Skin epidermis (tissue), 12 donors: ENCODE measurements around the gene AFM.
A peak's percentile ranks its signal among the peaks of the same experiment; 100 is the strongest.
"Not testable (repeated sequence)": the region's sequence is repeated elsewhere in the genome, so short reads cannot be mapped to it uniquely, and the experiment has no call there.

Experiments used
- H3K27ac ChIP-seq, 21 experiments: fragments of 200-600 bp; sonication (generic) in 11 of 21; one replicate each; pipeline ENCODE4 v1.5.0; 2020; ENCODE audit warnings: mild to moderate bottlenecking in 3 of 21, inconsistent platforms in 2 of 21, moderate library complexity in 2 of 21
- H3K4me3 ChIP-seq, 7 experiments: fragments of 200-600 bp; sonication (generic) in 2 of 7; one replicate each; pipeline ENCODE4 v1.5.0; 2020; ENCODE audit warnings: inconsistent platforms in 2 of 7, mild to moderate bottlenecking in 2 of 7, moderate library complexity in 1 of 7

Gene AFM

GRCh38 chr4:73487233-73487632, 5.7 kb downstream of the AFM start:
- no peak overlapping the region for H3K27ac ChIP-seq
- H3K4me3 ChIP-seq, result no peak overlapping the region

GRCh38 chr4:73499996-73500765, 18.6 kb downstream of the AFM start:
- H3K4me3 ChIP-seq, result no peak overlapping the region

DNA sequence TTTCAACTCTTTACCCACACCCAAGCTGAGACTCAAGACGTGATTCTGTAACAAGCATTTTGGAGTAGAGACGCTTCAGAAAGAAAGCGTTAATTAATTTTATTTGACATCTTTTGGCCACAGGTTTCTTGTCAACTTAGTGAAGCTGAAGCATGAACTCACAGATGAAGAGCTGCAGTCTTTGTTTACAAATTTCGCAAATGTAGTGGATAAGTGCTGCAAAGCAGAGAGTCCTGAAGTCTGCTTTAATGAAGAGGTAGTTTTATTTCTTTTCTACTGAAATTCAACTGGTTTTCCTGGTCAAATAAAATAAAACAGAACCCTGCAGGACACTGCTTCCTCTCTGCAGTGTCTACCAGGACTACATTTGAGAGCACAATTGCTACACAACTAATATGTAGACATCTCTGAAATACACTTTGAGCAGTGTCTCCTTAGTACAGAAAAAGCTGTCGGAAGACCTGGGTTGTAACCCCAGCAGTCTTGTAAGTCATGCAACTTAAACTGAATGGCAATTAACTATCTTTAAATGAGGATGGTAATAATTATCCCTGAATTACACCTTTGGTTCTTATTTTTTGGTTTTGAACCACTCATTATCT, 20.2 kb downstream of the AFM start:
- H3K4me3 ChIP-seq, result no peak overlapping the region
- H3K27ac ChIP-seq, result no peak overlapping the region

More at GRCh38 chr4:73499996-73500765, 18.6 kb downstream of the AFM start:
- H3K27ac ChIP-seq, result peak overlapping the region in 1 of 21 experiments; percentile 31

DNA sequence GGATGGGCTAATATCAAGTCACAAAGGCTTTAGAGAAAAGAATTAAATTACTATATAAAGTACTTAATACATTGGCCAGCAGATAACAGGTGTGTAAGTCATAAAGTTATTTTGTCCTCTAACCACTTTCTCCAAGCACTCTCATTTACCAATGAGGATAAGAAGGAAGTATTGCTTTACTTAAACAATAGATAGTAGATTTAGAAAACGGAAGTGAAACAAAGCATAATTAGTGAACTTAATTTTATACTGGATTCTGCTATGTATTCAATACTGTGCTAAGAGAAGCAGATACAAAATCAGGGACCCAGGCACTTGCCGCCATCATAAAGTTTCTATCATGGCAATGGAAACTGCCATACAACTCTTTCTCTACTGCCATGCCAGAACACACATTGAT, 24.0 kb downstream of the AFM start:
- no peak overlapping the region for H3K4me3 ChIP-seq
- no peak overlapping the region for H3K27ac ChIP-seq

GRCh38 chr4:73507541-73507940, 26.0 kb downstream of the AFM start:
- Histone ChIP-seq H3K27ac (no peak overlapping the region), H3K4me3 (no peak overlapping the region)

GRCh38 chr4:73508651-73509050, 27.1 kb downstream of the AFM start:
- H3K27ac ChIP-seq, result no peak overlapping the region
- H3K4me3 ChIP-seq, result no peak overlapping the region

DNA sequence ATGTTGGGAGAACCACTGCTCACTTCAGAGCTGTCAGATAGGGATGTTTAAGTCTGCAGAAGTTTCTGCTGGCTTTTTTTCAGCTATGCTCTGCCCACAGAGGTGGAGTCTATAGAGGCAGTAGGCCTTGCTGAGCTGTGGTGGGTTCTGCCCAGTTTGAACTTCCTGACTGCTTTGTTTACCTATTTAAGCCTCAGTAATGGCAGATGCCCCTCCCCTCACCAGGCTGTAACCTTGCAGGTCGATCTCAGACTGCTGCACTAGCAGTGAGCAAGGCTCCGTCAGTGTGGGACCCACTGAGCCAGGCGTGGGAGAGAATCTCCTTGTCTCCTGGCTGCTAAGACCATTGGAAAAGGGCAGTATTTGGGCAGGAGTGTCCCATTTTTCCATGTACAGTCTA, 36.8 kb downstream of the AFM start:
- Histone ChIP-seq H3K27ac (no peak overlapping the region), H3K4me3 (no peak overlapping the region)

DNA sequence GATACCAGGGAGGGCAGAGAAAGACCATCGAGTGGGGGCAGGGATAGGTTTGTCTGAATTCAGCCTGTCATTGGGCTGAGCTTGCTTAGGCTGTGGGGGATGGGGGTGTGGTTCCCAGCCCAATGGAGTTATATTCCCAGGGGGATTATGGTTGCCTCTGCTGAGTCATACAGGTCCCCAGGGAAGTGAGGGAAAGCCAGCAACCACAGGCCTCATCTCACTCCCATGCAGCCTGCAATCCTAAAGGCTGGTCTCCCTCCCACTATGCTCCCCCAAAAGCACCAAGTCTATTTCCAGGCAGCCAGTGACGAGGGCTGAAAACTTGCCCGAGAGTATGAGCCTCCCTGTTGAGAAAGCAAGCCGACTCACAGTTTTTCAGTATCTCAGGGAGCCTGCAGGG, 39.3 kb downstream of the AFM start:
- Histone ChIP-seq H3K27ac (no peak overlapping the region), H3K4me3 (no peak overlapping the region)

- Histone ChIP-seq H3K27ac (no peak overlapping the region), H3K4me3 (no peak overlapping the region)
Observed at GRCh38 chr4:73523126-73523525, 41.6 kb downstream of the AFM start.

DNA sequence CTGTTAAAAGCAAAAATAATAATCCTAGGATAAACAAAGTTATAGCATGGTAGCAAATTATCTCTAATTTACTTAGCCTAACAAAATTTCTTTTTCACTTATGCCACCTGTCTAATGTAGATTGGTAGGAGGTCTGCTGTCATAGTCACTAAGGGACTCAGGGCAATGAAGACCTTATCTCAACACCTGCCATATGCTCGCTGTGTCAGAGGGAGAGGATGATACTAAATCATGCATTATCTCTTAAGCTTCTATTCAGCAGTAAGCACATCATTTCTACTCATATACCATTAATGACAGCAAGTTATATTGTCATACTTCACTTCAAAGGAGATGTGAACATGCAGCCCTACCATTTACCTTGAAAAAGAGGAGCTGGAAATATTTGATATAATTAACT, 44.1 kb downstream of the AFM start:
- Histone ChIP-seq H3K4me3 (no peak overlapping the region), H3K27ac (no peak overlapping the region)

DNA sequence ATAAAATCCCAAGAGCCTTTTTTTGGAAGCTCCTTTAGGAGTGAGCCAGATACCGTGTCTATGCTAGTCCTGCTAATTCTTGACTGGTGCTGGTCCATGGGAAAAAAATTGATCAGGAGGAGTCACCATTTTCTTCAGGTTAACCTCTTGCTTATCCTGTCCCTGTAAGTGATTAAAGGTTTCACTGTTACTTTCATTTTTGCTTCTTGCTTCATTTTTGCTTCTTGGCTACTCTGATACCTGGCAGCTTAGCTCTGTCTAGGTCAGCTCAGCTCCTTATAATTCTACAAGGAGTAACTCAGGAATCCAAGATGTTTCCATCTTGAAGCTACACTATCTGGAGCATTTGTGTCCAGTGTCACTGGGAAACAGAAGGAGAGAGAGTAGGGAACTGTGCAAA, 45.7 kb downstream of the AFM start:
- Histone ChIP-seq H3K4me3 (no peak overlapping the region), H3K27ac (no peak overlapping the region)

GRCh38 chr4:73528171-73528570, 46.6 kb downstream of the AFM start:
- Histone ChIP-seq H3K4me3 (no peak overlapping the region), H3K27ac (no peak overlapping the region)

DNA sequence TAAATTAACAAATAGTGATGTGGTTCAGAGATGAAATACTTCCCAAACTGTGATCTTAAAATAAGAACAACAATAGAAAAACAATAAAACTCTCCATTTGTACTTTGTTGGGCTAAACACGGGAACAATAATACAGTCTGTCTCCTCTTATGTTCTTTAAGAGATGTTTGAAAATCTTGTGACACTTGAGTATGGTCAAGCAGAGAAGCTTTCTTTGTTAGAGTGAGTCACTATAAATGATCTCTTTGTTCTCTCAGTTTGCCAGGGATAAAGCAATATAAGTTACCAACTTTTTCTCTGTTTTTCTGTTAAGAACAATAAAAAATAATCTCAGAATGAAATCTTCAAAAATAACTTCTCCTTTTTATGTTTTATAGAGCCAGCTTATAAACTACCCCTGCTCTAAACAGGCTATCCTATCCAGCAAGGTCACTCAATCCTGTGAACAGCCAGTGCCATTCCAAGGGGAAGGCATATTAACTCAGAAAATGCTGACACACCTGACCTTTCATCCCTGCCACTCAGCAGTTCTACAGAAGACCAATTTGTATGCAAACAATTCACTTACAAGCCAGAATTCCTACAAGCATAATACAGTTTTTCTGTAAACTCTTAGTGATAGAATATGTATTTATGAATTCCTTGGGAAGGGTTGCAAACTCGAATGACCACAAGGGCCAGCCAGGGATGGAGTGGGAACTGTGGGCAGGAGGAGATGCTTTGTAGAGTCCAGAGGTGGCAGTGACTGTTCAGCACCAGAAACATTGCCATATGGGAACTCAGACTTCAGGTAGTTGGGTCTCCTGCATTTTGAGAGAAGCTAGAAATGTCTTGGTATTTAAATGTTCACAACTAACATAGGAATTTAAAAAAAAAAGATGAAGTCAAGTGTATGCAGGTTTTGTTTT, 52.2 kb downstream of the AFM start:
- no peak overlapping the region for H3K4me3 ChIP-seq
- H3K27ac ChIP-seq, result no peak overlapping the region

DNA sequence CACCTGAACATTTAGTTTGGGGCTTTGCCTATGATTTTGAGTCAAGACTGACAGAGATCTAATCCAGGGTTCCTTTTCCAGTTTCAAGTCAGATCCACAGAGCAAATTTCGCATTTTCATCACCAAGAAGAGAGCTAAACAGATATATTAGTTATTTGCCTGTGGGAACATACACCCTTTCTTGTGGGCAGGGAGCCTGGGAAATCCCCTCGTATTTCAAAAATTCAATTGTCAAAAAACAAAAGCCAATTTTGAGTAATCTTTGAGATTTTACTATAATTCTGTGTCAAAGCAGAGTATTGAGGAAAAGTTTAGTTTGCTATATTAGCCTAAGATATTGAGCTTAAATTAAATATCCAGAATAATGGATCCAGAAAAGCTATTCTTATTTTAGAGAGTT, 56.6 kb downstream of the AFM start:
- Histone ChIP-seq H3K27ac (no peak overlapping the region), H3K4me3 (no peak overlapping the region)

DNA sequence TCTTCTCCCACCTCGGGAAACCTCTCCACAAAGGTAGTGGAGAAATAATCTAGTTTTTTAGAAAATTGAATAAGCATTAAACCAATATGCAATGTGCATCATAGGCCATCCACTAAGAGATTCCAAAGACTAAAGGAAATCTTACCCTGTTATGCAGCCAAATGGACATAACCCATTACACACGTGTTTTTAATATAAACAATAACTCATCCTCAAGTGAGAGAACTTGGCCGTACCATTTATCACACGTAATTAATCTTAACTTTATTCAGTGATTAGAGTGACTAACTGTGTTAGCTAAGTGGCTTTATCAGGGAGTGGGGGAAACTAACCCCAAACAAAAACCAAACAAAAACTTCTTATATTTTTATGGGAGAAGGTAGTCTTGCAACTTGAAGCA, 57.8 kb downstream of the AFM start:
- H3K27ac ChIP-seq, result no peak overlapping the region
- H3K4me3 ChIP-seq, result no peak overlapping the region

DNA sequence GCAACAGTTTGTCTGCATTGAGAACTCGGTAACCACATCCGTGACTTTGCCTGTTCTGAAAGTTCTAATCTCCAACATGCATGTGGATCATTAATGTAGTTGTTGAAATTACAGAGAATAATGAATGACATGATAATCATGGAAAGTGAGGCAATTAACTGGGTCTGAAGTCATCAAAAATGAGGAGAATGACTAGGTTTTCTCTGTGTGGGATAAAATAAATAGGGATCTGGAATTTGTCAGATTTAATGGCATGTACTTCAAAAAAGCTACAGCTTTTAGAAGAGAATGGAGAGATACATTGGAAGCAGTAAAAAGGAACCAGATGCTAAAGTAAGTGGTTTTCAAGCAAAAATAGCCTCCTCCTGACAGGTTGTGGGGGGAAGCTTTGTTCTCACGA, 59.3 kb downstream of the AFM start:
- H3K4me3 ChIP-seq, result no peak overlapping the region

DNA sequence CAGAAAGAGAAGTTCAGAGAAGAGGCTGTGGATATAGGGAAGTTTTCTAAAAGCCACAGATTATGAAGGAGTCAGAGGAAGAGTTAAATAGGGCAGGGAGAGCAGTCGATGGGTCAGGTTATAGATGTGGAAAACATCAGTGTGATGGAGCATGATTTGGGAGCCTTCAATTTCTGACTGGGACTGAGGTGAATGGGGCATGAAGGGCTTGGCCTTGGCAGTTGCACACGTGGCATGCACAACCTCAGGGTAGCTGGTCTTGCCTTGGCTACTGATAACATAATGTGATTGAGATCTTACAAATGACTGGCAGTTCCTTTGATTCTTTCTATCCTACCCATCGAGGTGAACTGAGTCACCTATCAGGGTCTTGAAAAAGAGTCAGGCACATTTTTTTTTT, 59.7 kb downstream of the AFM start:
- no peak overlapping the region for H3K4me3 ChIP-seq
- no peak overlapping the region for H3K27ac ChIP-seq

More for the DNA sequence above, 59.3 kb downstream of the AFM start:
- no peak overlapping the region for H3K27ac ChIP-seq

GRCh38 chr4:73544620-73545019, 63.1 kb downstream of the AFM start:
- no peak overlapping the region for H3K4me3 ChIP-seq
- no peak overlapping the region for H3K27ac ChIP-seq

DNA sequence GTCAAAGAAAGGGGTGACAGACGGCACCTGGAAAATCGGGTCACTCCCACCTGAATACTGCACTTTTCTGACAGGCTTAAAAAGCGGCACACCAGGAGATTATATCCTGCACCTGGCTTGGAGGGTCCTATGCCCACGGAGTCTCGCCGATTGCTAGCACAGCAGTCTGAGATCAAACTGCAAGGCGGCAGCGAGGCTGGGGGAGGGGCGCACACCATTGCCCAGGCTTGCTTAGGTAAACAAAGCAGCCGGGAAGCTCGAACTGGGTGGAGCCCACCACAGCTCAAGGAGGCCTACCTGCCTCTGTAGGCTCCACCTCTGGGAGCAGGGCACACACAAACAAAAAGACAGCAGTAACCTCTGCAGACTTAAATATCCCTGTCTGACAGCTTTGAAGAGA, 69.3 kb downstream of the AFM start:
- H3K27ac ChIP-seq, H3K4me3 ChIP-seq: not testable (repeated sequence)
